ENCODE measurements around the gene UHRF1. TPM values are rescaled to one million over a fixed set of nuclear protein-coding genes. Genes with fewer than 3 reads are reported as not detected.

The UHRF1 gene
- total and polyA plus RNA-seq, 4 donors: 0.06 to 57.4 (median 0.73) TPM

DNA sequence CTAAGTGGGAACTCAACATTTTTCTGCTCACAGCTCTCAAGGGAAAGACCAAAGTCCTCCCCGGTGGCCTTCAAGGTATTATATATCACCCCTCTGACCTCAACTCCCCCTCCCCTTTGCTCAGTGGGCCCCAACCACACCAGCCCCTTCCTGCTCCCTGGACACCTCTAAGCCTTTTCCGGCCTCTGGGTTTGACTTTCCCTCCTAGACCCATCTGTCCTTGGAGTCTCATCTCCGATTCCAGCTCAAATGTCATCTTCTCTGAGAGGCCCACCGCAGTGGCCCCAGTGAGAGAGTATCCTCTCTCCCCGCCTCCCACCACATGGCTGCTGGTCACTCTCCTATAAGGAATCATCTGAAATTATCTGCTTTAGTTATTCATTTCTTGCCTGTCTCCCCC is 941 bp upstream of the UHRF1 start:
- peaks cover 6 to 26% (median 15%) of the 10 kb centered on the region in 4 donors for H3K4me1 ChIP-seq (ENCODE audit: control insufficient read depth in 4 of 4, insufficient read depth in 4 of 4, low read length in 3 of 4)
- H3K4me3 ChIP-seq (ENCODE audit: low read depth in 1 of 3, low read length in 3 of 3): no peak overlapping the region
- no peak for TF ChIP-seq RAD21 (IDR thresholded peaks at IDR 0.05)
- TF ChIP-seq, protein P1, sequence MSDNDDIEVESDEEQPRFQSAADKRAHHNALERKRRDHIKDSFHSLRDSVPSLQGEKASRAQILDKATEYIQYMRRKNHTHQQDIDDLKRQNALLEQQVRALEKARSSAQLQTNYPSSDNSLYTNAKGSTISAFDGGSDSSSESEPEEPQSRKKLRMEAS (IDR thresholded peaks at IDR 0.05): no peak
- no peak for TF ChIP-seq SP1 (IDR thresholded peaks at IDR 0.05)
- TF ChIP-seq, protein P2, sequence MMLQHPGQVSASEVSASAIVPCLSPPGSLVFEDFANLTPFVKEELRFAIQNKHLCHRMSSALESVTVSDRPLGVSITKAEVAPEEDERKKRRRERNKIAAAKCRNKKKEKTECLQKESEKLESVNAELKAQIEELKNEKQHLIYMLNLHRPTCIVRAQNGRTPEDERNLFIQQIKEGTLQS (IDR thresholded peaks at IDR 0.05): no peak
- no peak for TF ChIP-seq EGR1 (IDR thresholded peaks at IDR 0.05; ENCODE audit: low read depth in 2 of 2)
- no peak for TF ChIP-seq HNF4A (conservative IDR thresholded peaks at IDR 0.05)
- TF ChIP-seq, protein P3, sequence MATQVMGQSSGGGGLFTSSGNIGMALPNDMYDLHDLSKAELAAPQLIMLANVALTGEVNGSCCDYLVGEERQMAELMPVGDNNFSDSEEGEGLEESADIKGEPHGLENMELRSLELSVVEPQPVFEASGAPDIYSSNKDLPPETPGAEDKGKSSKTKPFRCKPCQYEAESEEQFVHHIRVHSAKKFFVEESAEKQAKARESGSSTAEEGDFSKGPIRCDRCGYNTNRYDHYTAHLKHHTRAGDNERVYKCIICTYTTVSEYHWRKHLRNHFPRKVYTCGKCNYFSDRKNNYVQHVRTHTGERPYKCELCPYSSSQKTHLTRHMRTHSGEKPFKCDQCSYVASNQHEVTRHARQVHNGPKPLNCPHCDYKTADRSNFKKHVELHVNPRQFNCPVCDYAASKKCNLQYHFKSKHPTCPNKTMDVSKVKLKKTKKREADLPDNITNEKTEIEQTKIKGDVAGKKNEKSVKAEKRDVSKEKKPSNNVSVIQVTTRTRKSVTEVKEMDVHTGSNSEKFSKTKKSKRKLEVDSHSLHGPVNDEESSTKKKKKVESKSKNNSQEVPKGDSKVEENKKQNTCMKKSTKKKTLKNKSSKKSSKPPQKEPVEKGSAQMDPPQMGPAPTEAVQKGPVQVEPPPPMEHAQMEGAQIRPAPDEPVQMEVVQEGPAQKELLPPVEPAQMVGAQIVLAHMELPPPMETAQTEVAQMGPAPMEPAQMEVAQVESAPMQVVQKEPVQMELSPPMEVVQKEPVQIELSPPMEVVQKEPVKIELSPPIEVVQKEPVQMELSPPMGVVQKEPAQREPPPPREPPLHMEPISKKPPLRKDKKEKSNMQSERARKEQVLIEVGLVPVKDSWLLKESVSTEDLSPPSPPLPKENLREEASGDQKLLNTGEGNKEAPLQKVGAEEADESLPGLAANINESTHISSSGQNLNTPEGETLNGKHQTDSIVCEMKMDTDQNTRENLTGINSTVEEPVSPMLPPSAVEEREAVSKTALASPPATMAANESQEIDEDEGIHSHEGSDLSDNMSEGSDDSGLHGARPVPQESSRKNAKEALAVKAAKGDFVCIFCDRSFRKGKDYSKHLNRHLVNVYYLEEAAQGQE (IDR thresholded peaks at IDR 0.05): no peak
- no peak for TF ChIP-seq RXRA (IDR thresholded peaks at IDR 0.05)
- TF ChIP-seq TAF1 (conservative IDR thresholded peaks at IDR 0.05): no peak
- TF ChIP-seq, protein P4, sequence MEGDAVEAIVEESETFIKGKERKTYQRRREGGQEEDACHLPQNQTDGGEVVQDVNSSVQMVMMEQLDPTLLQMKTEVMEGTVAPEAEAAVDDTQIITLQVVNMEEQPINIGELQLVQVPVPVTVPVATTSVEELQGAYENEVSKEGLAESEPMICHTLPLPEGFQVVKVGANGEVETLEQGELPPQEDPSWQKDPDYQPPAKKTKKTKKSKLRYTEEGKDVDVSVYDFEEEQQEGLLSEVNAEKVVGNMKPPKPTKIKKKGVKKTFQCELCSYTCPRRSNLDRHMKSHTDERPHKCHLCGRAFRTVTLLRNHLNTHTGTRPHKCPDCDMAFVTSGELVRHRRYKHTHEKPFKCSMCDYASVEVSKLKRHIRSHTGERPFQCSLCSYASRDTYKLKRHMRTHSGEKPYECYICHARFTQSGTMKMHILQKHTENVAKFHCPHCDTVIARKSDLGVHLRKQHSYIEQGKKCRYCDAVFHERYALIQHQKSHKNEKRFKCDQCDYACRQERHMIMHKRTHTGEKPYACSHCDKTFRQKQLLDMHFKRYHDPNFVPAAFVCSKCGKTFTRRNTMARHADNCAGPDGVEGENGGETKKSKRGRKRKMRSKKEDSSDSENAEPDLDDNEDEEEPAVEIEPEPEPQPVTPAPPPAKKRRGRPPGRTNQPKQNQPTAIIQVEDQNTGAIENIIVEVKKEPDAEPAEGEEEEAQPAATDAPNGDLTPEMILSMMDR (IDR thresholded peaks at IDR 0.05; ENCODE audit: low read depth, low read length, missing input control): no peak
- TF ChIP-seq FOXA2 (IDR thresholded peaks at IDR 0.05): no peak
- no peak for TF ChIP-seq YY1 (IDR thresholded peaks at IDR 0.05)
- TF ChIP-seq GABPA (IDR thresholded peaks at IDR 0.05 in 1 of 2, conservative IDR thresholded peaks at IDR 0.05 in 1 of 2): no peak
- TF ChIP-seq, protein P5, sequence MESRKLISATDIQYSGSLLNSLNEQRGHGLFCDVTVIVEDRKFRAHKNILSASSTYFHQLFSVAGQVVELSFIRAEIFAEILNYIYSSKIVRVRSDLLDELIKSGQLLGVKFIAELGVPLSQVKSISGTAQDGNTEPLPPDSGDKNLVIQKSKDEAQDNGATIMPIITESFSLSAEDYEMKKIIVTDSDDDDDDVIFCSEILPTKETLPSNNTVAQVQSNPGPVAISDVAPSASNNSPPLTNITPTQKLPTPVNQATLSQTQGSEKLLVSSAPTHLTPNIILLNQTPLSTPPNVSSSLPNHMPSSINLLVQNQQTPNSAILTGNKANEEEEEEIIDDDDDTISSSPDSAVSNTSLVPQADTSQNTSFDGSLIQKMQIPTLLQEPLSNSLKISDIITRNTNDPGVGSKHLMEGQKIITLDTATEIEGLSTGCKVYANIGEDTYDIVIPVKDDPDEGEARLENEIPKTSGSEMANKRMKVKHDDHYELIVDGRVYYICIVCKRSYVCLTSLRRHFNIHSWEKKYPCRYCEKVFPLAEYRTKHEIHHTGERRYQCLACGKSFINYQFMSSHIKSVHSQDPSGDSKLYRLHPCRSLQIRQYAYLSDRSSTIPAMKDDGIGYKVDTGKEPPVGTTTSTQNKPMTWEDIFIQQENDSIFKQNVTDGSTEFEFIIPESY (IDR thresholded peaks at IDR 0.05): no peak
- WGBS: 84% methylated on average over 5 of the region's 5 CpGs
- H3K9ac ChIP-seq (ENCODE audit: low read depth in 1 of 2, low read length in 2 of 2): no peak overlapping the region
- H3K9me3 ChIP-seq (ENCODE audit: control insufficient read depth in 4 of 4, low read length in 3 of 4): no peaks in the 10 kb centered on the region
- H3K27me3 ChIP-seq (ENCODE audit: control insufficient read depth in 4 of 4, insufficient read depth in 4 of 4, low read length in 3 of 4): no peaks in the 10 kb centered on the region
- DNase-seq (ENCODE audit: low spot score): no peak
- no peak overlapping the region for H3K27ac ChIP-seq (ENCODE audit: low read depth in 1 of 2, low read length in 2 of 2)
- H3K36me3 ChIP-seq (ENCODE audit: control insufficient read depth in 4 of 4, insufficient read depth in 3 of 4, low read depth in 1 of 4, low read length in 3 of 4): no peaks in the 10 kb centered on the region

DNA sequence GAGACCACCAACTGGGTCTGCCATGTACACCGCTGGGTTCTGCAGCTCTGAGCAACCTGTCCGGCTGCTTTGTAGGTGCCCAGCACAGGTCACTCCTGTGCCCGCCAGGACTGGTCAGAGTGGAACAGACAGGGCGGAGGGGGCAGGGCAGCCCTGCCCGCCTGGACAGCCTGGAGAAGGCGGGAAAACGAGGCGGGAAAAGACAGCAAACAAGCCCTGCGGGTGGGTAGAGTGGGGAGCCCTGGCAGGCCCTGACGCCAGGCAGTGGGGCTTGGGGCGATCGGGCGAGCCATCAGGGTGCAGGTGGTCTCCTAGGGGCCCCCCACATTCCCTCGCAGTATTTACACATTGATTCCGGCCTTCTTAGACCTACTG is 533 bp upstream of the UHRF1 start:
- 70% methylated on average over 15 of the region's 15 CpGs for WGBS
- no peak overlapping the region for H3K9ac ChIP-seq (ENCODE audit: low read depth in 1 of 2, low read length in 2 of 2)
- H3K27me3 ChIP-seq (ENCODE audit: control insufficient read depth in 4 of 4, insufficient read depth in 4 of 4, low read length in 3 of 4): no peaks in the 10 kb centered on the region
- H3K36me3 ChIP-seq (ENCODE audit: control insufficient read depth in 4 of 4, insufficient read depth in 3 of 4, low read depth in 1 of 4, low read length in 3 of 4): no peaks in the 10 kb centered on the region
- peaks cover 6 to 26% (median 15%) of the 10 kb centered on the region in 4 donors for H3K4me1 ChIP-seq (ENCODE audit: control insufficient read depth in 4 of 4, insufficient read depth in 4 of 4, low read length in 3 of 4)
- H3K27ac ChIP-seq (ENCODE audit: low read depth in 1 of 2, low read length in 2 of 2): no peak overlapping the region
- H3K4me3 ChIP-seq (ENCODE audit: low read depth in 1 of 3, low read length in 3 of 3): no peak overlapping the region
- H3K9me3 ChIP-seq (ENCODE audit: control insufficient read depth in 4 of 4, low read length in 3 of 4): no peaks in the 10 kb centered on the region
- no peak for DNase-seq (ENCODE audit: low spot score)
- TF ChIP-seq TAF1 (conservative IDR thresholded peaks at IDR 0.05) (no peak), FOXA1 (IDR thresholded peaks at IDR 0.05) (no peak), SP1 (IDR thresholded peaks at IDR 0.05) (no peak), HNF4A (conservative IDR thresholded peaks at IDR 0.05) (no peak), EGR1 (IDR thresholded peaks at IDR 0.05; ENCODE audit: low read depth in 2 of 2) (no peak), HNF4G (IDR thresholded peaks at IDR 0.05) (no peak), GABPA (IDR thresholded peaks at IDR 0.05 in 1 of 2, conservative IDR thresholded peaks at IDR 0.05 in 1 of 2) (no peak), YY1 (IDR thresholded peaks at IDR 0.05) (no peak), RXRA (IDR thresholded peaks at IDR 0.05) (no peak)
- TF ChIP-seq, protein P3 (IDR thresholded peaks at IDR 0.05): no peak
- TF ChIP-seq, protein P1 (IDR thresholded peaks at IDR 0.05): no peak
- TF ChIP-seq, protein P5 (IDR thresholded peaks at IDR 0.05): no peak
